Loucy (cell line): ENCODE results near the gene SPC25.

Experiments used
- CTCF ChIP-seq: fragments of 200-600 bp; sonication (generic); conservative IDR thresholded peaks from 2 replicates; pipeline ENCODE4 v1.5.1; 2014; ENCODE audit warnings: mild to moderate bottlenecking, antibody characterized with exemption, low read length
- EZH2phosphoT487 ChIP-seq: fragments of 200-600 bp; IDR thresholded peaks from 2 replicates; pipeline ENCODE4 v1.6.1; 2018; ENCODE audit warnings: antibody characterized with exemption, mild to moderate bottlenecking, moderate library complexity, borderline replicate concordance

GRCh38 chr2:168935810-168936581 is 45.8 kb upstream of the SPC25 start:
- TF ChIP-seq CTCF, result no peak
- TF ChIP-seq EZH2phosphoT487, result no peak
